Esophagus squamous epithelium (tissue), 4 donors: ENCODE results near the gene MEOX2.

Experiments
- CTCF ChIP-seq, 6 experiments: fragments of 450-650 bp in 4 of 6; fragments of 200-600 bp in 2 of 6; sonication (generic) in 2 of 6; IDR thresholded peaks; one replicate each; pipeline ENCODE4 v1.5.1; 2016 to 2019; ENCODE audit warnings: antibody characterized with exemption in 6 of 6, mild to moderate bottlenecking in 4 of 6, moderate library complexity in 4 of 6
- POLR2A ChIP-seq, 4 donors: fragments of 450-650 bp; IDR thresholded peaks; one replicate each; pipeline ENCODE4 v1.6.1; 2017; ENCODE audit warnings: antibody characterized with exemption in 4 of 4, mild to moderate bottlenecking in 4 of 4, moderate library complexity in 3 of 4

- TF ChIP-seq CTCF (IDR thresholded peaks at IDR 0.05) (no peak), POLR2A (IDR thresholded peaks at IDR 0.05) (no peak)
These were observed 39.2 kb downstream of the MEOX2 start for GRCh38 chr7:15647309-15647708.
